Fibroblast of the conjunctiva (primary cell): ENCODE results near the gene ADORA1.

ENCODE experiments used
- DNase-seq: peaks from one replicate; pipeline ENCODE4 v3.0.0-alpha.2; 2010; ENCODE audit warnings: low read depth

ADORA1 gene

GRCh38 chr1:203186446-203187303 is 59.1 kb downstream of the ADORA1 start, which contains the start of gene CHI3L1:
CHI3L1 (minus strand) TSS chr1:203186704; CDS start chr1:203186623, 81 bp downstream.
- no peak for DNase-seq

DNA sequence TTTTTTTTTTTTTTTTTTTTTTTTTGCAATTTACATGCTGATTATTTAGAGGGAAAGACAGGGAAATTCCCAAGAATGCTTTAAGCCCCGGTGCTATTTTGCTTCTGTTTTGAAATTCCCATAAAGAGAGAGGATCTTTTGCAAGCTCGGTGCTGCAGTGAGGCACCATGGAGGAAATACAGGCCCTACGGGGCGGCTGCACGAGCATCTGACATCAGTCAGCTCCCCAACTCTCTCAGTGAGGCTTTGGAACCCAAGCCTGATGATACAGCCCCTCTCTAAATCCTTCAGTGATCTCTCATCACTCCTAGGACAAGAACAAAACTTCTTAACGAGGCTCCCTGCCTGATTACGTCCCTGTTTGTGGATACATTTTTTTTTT is 59.8 kb downstream of the ADORA1 start:
- no peak for DNase-seq

DNA sequence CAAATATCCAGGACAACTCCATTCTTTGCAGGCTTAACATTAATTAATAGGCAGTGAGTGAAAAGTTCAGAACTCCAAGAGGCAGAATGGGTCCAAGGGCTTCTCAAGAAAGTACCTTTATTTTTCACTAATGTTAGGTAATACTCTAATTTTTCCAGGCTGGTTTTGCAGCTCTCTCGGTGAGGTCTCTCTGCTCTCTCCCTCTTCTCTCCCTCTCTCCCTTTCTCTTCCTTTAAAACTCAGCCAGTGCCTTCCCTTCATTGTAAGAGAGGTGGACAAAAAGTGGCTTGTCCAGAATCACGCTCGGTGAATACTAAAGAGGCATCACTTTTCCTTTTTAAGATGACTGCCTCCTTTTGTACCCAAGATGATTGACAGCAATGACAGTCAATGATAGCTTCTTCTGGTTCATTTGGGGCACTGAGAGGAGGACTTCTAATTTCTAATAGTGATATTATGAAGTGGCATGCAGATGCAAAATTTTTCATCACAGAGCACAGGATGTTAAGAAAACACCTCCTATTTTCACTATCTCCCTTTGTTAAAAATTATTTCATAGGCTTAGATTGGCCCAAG is 60.3 kb downstream of the ADORA1 start:
- no peak for DNase-seq

GRCh38 chr1:203188686-203189232 is 61.2 kb downstream of the ADORA1 start:
- no peak for DNase-seq

- no peak for DNase-seq
Observed at GRCh38 chr1:203189951-203190352, 62.4 kb downstream of the ADORA1 start.

- no peak for DNase-seq
Observed at GRCh38 chr1:203190949-203191348, 63.4 kb downstream of the ADORA1 start.

DNA sequence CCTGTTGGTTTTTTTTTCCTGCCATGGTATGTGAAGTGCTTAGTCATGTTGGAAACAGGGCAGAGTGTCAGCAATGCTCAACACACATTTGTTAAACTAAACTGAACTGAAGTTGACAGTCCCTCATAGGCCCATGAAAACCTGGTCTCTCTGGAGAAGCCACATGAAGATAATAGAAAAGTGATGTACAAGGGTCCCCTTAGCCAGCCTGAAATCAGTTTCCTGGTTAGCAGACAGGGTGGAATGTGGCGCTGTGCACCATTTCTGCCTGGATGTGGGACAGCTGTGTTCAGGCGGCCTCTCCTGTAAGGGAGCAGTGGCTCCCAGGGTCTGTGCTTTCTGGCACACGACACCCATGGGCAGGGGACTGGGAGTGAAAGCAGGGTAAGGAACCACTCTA is 68.8 kb downstream of the ADORA1 start:
- DNase-seq, result no peak

DNA sequence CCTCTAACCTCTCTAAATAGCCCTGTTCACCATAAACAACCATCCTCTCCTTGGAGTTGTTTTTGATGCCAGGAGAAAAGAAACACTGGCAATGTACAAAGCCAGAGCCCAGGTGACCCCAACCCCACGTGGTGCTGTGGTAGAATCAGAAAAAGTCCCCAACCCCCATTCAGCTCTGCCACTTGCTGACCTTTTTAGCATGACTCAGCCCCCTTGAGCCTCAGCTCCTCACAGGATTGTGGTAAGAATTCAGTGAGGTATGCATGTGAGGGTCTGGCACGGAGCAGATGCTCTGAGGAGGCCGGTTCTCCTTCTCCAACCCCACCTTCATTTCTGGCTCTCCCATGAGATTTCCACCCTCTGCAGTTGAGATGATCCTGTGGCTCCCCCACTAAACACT is 70.1 kb downstream of the ADORA1 start:
- peak; percentile 43 for DNase-seq

DNA sequence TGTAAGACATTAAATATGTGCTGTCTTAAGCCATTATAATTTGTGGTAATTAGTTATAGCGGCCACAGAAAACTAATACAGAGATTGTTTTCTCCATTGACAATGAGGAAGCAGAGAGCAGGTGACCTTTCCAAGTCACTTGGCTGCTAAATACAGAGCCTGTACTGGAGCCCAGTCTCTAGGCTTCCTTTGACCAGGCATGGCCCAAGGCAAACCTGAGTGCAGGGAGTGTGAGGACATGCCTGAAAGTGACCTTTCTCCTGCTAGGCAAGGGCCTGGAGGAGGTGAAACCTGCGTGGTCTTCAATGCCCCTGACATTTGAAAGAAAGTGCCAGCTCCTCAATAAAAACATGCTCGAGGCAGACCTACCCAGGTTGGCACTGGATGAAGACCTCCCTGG is 71.5 kb downstream of the ADORA1 start:
- no peak for DNase-seq

DNA sequence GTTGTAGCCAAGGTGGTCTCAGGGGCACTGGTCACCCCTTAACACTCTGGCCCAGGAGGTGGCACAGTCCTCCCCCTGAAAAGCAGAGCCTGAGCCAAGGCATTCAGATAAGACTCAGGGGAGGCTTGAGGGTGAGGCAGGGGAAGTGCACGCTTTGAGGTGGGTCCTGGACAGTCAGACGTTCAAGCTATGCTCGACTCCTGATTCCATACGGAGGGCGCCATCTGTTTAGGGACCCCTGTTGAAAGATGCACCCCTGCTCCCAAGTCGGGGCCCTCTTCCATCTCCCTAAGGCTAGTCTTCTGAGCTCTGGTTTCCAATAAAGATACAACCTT is 71.9 kb downstream of the ADORA1 start:
- DNase-seq, result no peak

- peak; percentile 48 for DNase-seq
Observed at GRCh38 chr1:203199816-203200571, 72.5 kb downstream of the ADORA1 start.

DNA sequence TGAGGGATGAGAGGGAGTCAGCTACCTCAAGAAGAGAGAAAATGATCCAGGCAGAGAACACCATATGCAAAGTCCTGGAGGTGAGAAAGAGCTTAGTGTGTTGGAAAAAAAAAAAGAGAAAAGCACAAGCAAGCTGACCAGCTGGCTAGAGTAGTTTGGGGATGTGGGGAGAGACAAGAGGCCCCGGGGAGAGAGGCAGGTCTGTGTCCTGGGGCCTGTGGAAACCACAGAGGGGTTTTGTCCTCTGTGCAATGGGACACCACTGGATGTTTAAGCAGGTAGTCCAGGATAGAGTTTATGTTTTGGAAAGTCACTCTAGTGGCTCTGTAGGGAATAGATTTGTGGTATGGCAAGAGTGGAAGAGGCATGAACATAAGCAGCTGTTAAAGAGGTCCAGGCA is 73.4 kb downstream of the ADORA1 start:
- DNase-seq, result no peak

- DNase-seq, result no peak
Observed at GRCh38 chr1:203201516-203202205, 74.1 kb downstream of the ADORA1 start.

GRCh38 chr1:203202431-203203245 is 75.1 kb downstream of the ADORA1 start:
- peak; percentile 47 for DNase-seq

- no peak for DNase-seq
Observed at GRCh38 chr1:203204756-203205155, 77.2 kb downstream of the ADORA1 start.

DNA sequence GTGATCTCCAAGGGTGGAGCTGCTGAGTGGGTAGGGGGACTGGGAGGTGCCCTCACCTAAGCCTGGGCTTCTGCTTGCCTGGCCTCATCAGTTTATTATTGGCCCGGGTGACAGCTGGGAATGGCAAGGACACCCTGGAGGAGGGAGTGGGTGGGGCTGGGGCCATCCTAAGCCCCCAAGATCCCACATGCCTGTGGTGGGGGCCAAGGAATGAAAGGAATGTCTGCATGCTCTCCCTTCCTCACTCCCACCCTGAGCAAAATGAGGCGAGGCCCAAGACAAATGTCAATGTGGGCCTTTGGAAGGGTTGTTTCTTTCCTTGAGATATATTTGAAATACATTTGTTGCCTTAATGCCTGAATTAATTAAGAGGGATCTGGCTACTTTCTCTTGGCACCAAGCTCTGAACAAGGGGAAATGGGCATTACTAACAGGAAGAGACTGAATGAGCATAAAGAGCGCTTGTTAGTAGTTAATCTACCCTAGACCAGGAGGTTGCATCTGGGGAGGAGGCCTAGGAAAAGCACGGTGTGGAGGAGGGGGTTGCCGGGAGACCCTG is 78.7 kb downstream of the ADORA1 start:
- DNase-seq, result no peak

DNA sequence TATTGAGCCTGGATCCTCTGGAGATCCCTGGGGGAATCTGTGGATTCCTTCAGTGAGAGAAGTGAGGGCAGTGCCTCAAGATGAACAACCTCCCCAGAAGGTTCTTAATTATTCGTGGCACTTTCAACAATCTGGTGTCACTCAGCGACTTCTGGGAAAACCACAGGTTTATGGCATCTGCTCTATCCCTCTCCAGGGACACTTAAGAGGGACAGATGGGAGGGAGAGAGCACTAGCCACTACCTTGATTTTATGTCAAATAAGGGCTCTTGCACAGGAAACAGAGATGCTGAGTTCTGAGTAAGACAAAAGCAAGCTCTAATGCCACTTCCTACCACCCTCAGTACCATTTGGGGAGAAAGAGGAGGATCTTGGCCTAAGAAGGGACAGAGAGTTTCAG is 80.2 kb downstream of the ADORA1 start:
- DNase-seq, result no peak

- DNase-seq, result no peak
Observed at GRCh38 chr1:203208181-203208580, 80.7 kb downstream of the ADORA1 start.

GRCh38 chr1:203210350-203210749 is 82.8 kb downstream of the ADORA1 start:
- no peak for DNase-seq

- DNase-seq, result no peak
Observed at GRCh38 chr1:203210988-203211387, 83.5 kb downstream of the ADORA1 start.

DNA sequence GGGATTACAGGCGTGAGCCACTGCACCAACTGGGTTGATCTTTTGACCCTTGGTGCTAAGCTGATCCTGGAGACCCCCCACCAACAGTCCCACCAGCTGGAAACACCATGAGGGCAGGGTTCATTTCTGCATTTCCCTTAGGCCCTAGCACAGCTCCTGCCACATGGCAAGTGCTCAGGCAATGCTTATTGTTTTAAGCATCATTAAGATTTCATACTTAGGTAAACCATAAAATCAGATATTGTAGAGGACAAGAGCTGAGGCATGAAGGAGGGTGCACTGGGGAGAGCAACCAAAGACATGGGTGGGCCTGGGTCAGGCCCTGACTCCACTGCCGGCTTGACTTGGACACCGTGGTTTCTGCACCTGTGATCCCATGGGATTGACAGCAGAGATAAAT is 84.3 kb downstream of the ADORA1 start:
- no peak for DNase-seq
